Colonic mucosa (tissue), 4 donors: ENCODE measurements around the gene CACNB1. TPM values are rescaled to one million over a fixed set of nuclear protein-coding genes. Genes with fewer than 3 reads are reported as not detected.
A peak's percentile ranks its signal among the peaks of the same experiment; 100 is the strongest.

ENCODE experiments used
- DNase-seq: peaks from one replicate; pipeline ENCODE4 v3.0.0-alpha.2; 2020
- H3K27ac ChIP-seq: fragments of 200-600 bp; one replicate; pipeline ENCODE4 v1.8.0; 2021
- H3K27me3 ChIP-seq: fragments of 200-600 bp; one replicate; pipeline ENCODE4 v1.8.0; 2021
- H3K36me3 ChIP-seq: fragments of 200-600 bp; one replicate; pipeline ENCODE4 v1.8.0; 2021
- H3K4me1 ChIP-seq: fragments of 200-600 bp; one replicate; pipeline ENCODE4 v1.8.0; 2021; ENCODE audit warnings: mild to moderate bottlenecking
- H3K4me3 ChIP-seq: fragments of 200-600 bp; one replicate; pipeline ENCODE4 v1.8.0; 2021
- H3K9ac ChIP-seq, 2 donors: one replicate each; pipeline ENCODE4 v1.7.0; 2013; ENCODE audit warnings: control low read depth in 2 of 2, low read depth in 2 of 2, low read length in 2 of 2
- H3K9me3 ChIP-seq: fragments of 200-600 bp; one replicate; pipeline ENCODE4 v1.8.0; 2021
- intact Hi-C: fragments of 100-400 bp; cut with DNase I; formaldehyde crosslinking; loops from one replicate; pipeline ENCODE4 v1.14.1; 2022
- total RNA-seq, 2 donors: library from RNA; stranded (reverse); fragmentation: NEBNext Ultra II Directional in 1 of 2; extraction: Animal tissue kit (Norgen Biotek cat#: 25700) in 1 of 2; gene quantifications; one replicate each; pipeline ENCODE4 v1.2.1, GENCODE V29; 2021
- TF ChIP-seq, protein P1 (sequence below): fragments of 200-600 bp; IDR thresholded peaks from one replicate; pipeline ENCODE4 v1.8.0; 2022; ENCODE audit warnings: antibody characterized with exemption, mild to moderate bottlenecking
- donor health status: healthy.
- donor health status: DM: no; HTN: no; CAD: no.
- donor health status: DM: no; HTN: no; CAD: no.

Gene CACNB1
- total RNA-seq, 2 donors from 2014 or later: 5.9 to 8.8 TPM

DNA sequence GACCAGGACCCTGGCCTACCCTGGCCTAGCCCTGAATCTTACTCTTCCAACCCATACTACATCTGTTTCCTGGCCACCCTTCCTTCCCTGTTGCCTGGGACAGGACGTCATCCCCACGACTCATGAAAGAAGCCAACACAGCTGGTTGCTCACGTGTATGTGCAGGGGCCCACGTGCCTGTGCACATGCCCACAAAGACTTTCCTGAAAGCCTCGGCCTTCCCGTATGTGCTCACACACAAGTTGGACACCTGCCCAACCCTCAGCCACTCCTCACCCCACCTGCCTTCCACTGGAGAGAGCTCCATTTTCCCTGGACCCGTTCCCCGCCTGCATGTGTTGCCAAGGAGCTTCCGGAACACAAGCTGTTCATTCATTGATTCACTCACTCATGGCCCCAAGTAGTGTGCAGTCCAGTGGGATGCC lies 53.0 kb downstream of the CACNB1 start:
- TF ChIP-seq, protein P1, sequence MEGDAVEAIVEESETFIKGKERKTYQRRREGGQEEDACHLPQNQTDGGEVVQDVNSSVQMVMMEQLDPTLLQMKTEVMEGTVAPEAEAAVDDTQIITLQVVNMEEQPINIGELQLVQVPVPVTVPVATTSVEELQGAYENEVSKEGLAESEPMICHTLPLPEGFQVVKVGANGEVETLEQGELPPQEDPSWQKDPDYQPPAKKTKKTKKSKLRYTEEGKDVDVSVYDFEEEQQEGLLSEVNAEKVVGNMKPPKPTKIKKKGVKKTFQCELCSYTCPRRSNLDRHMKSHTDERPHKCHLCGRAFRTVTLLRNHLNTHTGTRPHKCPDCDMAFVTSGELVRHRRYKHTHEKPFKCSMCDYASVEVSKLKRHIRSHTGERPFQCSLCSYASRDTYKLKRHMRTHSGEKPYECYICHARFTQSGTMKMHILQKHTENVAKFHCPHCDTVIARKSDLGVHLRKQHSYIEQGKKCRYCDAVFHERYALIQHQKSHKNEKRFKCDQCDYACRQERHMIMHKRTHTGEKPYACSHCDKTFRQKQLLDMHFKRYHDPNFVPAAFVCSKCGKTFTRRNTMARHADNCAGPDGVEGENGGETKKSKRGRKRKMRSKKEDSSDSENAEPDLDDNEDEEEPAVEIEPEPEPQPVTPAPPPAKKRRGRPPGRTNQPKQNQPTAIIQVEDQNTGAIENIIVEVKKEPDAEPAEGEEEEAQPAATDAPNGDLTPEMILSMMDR: no peak
- H3K36me3 ChIP-seq: no peaks in the 10 kb centered on the region
- H3K4me1 ChIP-seq: no peaks in the 10 kb centered on the region
- no peak overlapping the region for H3K27ac ChIP-seq
- DNase-seq: peak; percentile 70
- no peak overlapping the region for H3K9ac ChIP-seq
- no peaks in the 10 kb centered on the region for H3K27me3 ChIP-seq
- no peak overlapping the region for H3K4me3 ChIP-seq
- intact Hi-C loops: no loop called here
- H3K9me3 ChIP-seq: no peaks in the 10 kb centered on the region

DNA sequence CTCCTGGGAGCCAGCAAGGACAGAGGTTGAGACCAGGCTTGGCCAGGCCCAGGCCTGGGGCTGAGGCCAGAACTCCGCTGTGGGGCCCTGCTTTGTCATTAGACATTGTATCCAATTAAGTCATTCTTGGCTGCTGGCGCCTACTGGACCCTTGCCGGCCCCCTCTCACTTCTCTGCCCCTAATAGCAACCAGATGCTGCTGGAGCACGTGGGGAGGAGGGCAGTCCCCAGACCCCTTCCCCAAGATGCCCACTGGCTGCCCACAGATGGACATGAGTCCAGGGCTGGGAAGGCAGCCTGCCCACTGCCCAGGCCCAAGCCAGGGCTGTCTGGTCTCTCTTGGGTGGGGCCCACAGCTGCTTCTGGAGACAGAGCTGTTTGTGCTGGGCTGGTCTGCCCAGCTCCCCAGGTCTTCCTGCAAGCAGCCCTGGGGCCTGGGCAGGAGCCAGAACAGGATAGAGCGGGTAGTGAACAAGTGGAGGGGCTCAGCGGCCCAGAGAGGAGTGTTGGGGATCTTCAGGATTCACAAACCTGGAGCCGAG lies 53.8 kb downstream of the CACNB1 start:
- no peak overlapping the region for H3K4me3 ChIP-seq
- H3K27me3 ChIP-seq: no peaks in the 10 kb centered on the region
- intact Hi-C loops: no loop called here
- peak; percentile 30 for DNase-seq
- TF ChIP-seq, protein P1: no peak
- H3K36me3 ChIP-seq: no peaks in the 10 kb centered on the region
- H3K27ac ChIP-seq: no peak overlapping the region
- no peak overlapping the region for H3K9ac ChIP-seq
- H3K9me3 ChIP-seq: no peaks in the 10 kb centered on the region
- no peaks in the 10 kb centered on the region for H3K4me1 ChIP-seq

DNA sequence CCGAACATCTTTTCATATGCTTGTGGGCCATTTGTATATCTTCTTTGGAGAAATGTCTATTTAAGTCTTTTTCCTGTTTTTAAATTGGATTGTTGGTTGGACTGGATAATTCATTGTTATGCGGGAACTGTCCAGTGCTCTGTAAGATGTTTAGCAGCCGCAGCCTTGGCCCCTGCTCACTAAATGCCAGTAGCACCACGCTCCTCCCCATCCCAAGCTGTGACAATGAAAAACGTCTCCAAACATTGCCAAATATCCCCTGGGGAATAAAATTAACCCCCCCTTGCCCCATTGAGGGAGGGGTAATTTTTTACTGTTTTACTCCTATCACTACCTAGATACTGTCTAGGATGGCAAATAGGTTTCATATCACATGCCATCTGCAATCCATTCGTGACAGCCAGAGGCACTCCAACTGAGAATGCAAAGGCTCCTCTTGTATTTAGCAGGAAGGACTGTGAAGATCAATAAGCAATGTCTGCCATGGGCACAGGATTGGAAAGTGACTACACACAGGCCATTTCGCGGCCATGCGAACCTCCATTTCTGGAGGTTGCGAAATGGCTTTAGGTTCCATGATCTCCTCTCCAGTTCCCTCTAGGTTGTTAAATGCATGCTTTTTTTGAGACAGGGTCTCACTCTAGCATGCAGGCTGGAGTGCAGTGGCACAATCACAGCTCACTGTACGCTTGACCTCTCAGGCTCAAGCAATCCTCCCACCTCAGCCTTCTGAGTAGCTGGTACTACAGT lies 55.4 kb downstream of the CACNB1 start:
- Histone ChIP-seq H3K4me3 (no peak overlapping the region), H3K27ac (no peak overlapping the region), H3K4me1 (no peaks in the 10 kb centered on the region), H3K27me3 (no peaks in the 10 kb centered on the region), H3K36me3 (no peaks in the 10 kb centered on the region), H3K9me3 (no peaks in the 10 kb centered on the region), H3K9ac (no peak overlapping the region)
- intact Hi-C loops: no loop called here
- DNase-seq: no peak
- TF ChIP-seq, protein P1: no peak

DNA sequence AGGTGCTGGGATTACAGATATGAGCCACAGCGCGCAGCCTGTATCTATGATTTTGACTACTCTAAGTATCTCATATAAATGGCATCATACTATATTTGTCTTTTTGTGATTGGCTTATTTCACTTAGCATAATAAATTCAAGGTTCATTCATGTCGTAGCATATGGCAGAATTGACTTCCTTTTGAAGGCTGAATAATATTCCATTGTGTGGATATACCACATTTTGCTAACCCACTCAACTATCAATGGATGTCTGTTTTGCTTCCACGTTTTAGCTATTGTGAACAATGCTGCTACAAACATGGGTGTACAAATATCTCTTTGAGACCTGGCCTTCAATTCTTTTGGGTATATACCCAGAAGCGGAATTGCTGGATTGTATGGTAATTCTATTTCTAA lies 56.2 kb downstream of the CACNB1 start:
- intact Hi-C loops: no loop called here
- H3K9me3 ChIP-seq: no peaks in the 10 kb centered on the region
- no peak overlapping the region for H3K4me3 ChIP-seq
- H3K4me1 ChIP-seq: no peaks in the 10 kb centered on the region
- H3K9ac ChIP-seq: no peak overlapping the region
- no peak for DNase-seq
- TF ChIP-seq, protein P1: no peak
- H3K27ac ChIP-seq: no peak overlapping the region
- no peaks in the 10 kb centered on the region for H3K27me3 ChIP-seq
- no peaks in the 10 kb centered on the region for H3K36me3 ChIP-seq

DNA sequence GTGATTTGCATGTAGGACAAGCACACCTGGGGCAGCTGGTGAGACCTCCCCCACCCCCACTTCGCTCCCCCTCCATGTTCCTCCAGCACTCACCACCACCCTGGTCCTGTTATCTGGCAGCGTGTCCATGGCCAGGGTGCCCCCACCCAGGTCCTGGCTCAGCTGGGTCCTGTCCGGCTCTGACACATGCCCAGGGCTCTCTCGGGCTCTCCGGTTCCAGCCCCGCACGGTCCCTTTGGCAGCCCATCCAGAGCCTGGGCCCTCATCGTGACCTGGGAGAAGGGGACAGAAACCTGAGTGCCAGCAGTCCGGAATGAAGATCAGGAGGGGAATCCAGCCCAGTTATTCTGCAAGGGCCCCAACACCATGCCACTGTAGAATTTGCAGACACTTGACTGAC lies 57.9 kb downstream of the CACNB1 start:
- intact Hi-C loops: no loop called here
- DNase-seq: no peak
- H3K27me3 ChIP-seq: no peaks in the 10 kb centered on the region
- no peak overlapping the region for H3K4me3 ChIP-seq
- H3K4me1 ChIP-seq: no peaks in the 10 kb centered on the region
- no peaks in the 10 kb centered on the region for H3K36me3 ChIP-seq
- H3K9ac ChIP-seq: no peak overlapping the region
- H3K27ac ChIP-seq: no peak overlapping the region
- H3K9me3 ChIP-seq: no peaks in the 10 kb centered on the region
- TF ChIP-seq, protein P1: no peak
